Trophoblast cell (in vitro differentiated cells and primary cell): ENCODE measurements around the gene MATR3.

Source experiments
- DNase-seq, 2 donors: peaks; one replicate each; pipeline ENCODE4 v3.0.0-alpha.2; 2016
- H2AFZ ChIP-seq: 2 replicates; pipeline ENCODE4 v1.6.1; 2013; ENCODE audit warnings: low read length, moderate library complexity, mild to moderate bottlenecking; ENCODE audit not compliant: insufficient read depth, poor library complexity
- H2AK5ac ChIP-seq: 2 replicates; pipeline ENCODE4 v1.6.1; 2013; ENCODE audit warnings: mild to moderate bottlenecking, low read length
- H2BK120ac ChIP-seq: 2 replicates; pipeline ENCODE4 v1.6.1; 2013; ENCODE audit warnings: low read length, mild to moderate bottlenecking, moderate library complexity; ENCODE audit not compliant: insufficient read depth, poor library complexity
- H2BK12ac ChIP-seq: 2 replicates; pipeline ENCODE4 v1.6.1; 2013; ENCODE audit warnings: mild to moderate bottlenecking, low read length, moderate library complexity
- H2BK5ac ChIP-seq: 2 replicates; pipeline ENCODE4 v1.6.1; 2013; ENCODE audit warnings: low read length, low read depth, moderate library complexity, mild to moderate bottlenecking; ENCODE audit not compliant: poor library complexity
- H3K14ac ChIP-seq: 2 replicates; pipeline ENCODE4 v1.6.1; 2013; ENCODE audit warnings: mild to moderate bottlenecking, low read length
- H3K18ac ChIP-seq: 2 replicates; pipeline ENCODE4 v1.6.1; 2013; ENCODE audit warnings: mild to moderate bottlenecking, low read length
- H3K23ac ChIP-seq: 2 replicates; pipeline ENCODE4 v1.6.1; 2013; ENCODE audit warnings: low read length
- H3K27ac ChIP-seq: 2 replicates; pipeline ENCODE4 v1.5.1; 2013; ENCODE audit warnings: low read depth, mild to moderate bottlenecking, inconsistent platforms, low read length, moderate library complexity
- H3K27me3 ChIP-seq: 2 replicates; pipeline ENCODE4 v1.6.1; 2013; ENCODE audit warnings: inconsistent platforms, mild to moderate bottlenecking, low read length, moderate library complexity; ENCODE audit not compliant: insufficient read depth
- H3K36me3 ChIP-seq, 2 experiments: 1 replicate in 1 of 2; 2 replicates in 1 of 2; pipeline ENCODE4 v1.6.1; 2013; ENCODE audit warnings: low read length in 2 of 2, mild to moderate bottlenecking in 2 of 2, moderate library complexity in 1 of 2; ENCODE audit not compliant: insufficient read depth in 2 of 2, control insufficient read depth in 1 of 2
- H3K4ac ChIP-seq: 2 replicates; pipeline ENCODE4 v1.6.1; 2013; ENCODE audit warnings: low read depth, mild to moderate bottlenecking, low read length, moderate library complexity
- H3K4me1 ChIP-seq, 2 experiments: 1 replicate in 1 of 2; 2 replicates in 1 of 2; pipeline ENCODE4 v1.6.1; 2013; ENCODE audit warnings: low read length in 2 of 2, mild to moderate bottlenecking in 2 of 2, moderate library complexity in 1 of 2; ENCODE audit not compliant: insufficient read depth in 2 of 2, control insufficient read depth in 1 of 2
- H3K4me2 ChIP-seq: 2 replicates; pipeline ENCODE4 v1.6.1; 2013; ENCODE audit warnings: inconsistent platforms, mild to moderate bottlenecking, low read length, moderate library complexity
- H3K4me3 ChIP-seq: 2 replicates; pipeline ENCODE4 v1.5.1; 2013; ENCODE audit warnings: mild to moderate bottlenecking, low read depth, low read length, inconsistent platforms
- H3K79me1 ChIP-seq: one replicate; pipeline ENCODE4 v1.6.1; 2013; ENCODE audit warnings: low read length
- H3K79me2 ChIP-seq: 2 replicates; pipeline ENCODE4 v1.6.1; 2013; ENCODE audit warnings: low read length, mild to moderate bottlenecking; ENCODE audit not compliant: control insufficient read depth, insufficient read depth, poor library complexity
- H3K9ac ChIP-seq: 2 replicates; pipeline ENCODE4 v1.6.1; 2013; ENCODE audit warnings: mild to moderate bottlenecking, low read length
- H3K9me3 ChIP-seq: 2 replicates; pipeline ENCODE4 v1.6.1; 2013; ENCODE audit warnings: low read depth, mild to moderate bottlenecking, control low read depth, inconsistent platforms, low read length; ENCODE audit not compliant: insufficient read depth
- H4K12ac ChIP-seq: 2 replicates; pipeline ENCODE4 v1.6.1; 2013; ENCODE audit warnings: low read depth, mild to moderate bottlenecking, low read length, moderate library complexity
- H4K8ac ChIP-seq: 2 replicates; pipeline ENCODE4 v1.6.1; 2013; ENCODE audit warnings: low read depth, mild to moderate bottlenecking, low read length, moderate library complexity
- H4K91ac ChIP-seq: one replicate; pipeline ENCODE4 v1.6.1; 2013; ENCODE audit warnings: low read depth, mild to moderate bottlenecking, low read length, moderate library complexity
- WGBS: extraction: QIAGEN DNeasy Blood & Tissue Kit; methylation state at CpG from one replicate; pipeline ENCODE4 v1.1.7; 2013; ENCODE audit warnings: missing lambda C conversion rate; ENCODE audit not compliant: insufficient read length, insufficient coverage; ENCODE audit errors: extremely low coverage; 5-methylcytosine and 5-hydroxymethylcytosine counted together

Gene MATR3

GRCh38 chr5:139256820-139257219 is 36.7 kb upstream of the MATR3 start:
- Histone ChIP-seq H2BK12ac (no peak overlapping the region), H2AK5ac (no peak overlapping the region), H3K9me3 (no peaks in the 10 kb centered on the region), H3K4me2 (no peak overlapping the region), H3K9ac (no peak overlapping the region), H2BK5ac (no peak overlapping the region), H3K36me3 (no peaks in the 10 kb centered on the region), H3K4me3 (no peak overlapping the region), H2AFZ (no peak overlapping the region), H3K79me2 (no peaks in the 10 kb centered on the region), H3K79me1 (no peaks in the 10 kb centered on the region), H4K8ac (no peak overlapping the region), H3K23ac (no peak overlapping the region), H4K91ac (no peak overlapping the region), H3K14ac (no peak overlapping the region), H3K4ac (no peak overlapping the region), H3K4me1 (peaks cover 0 to 2% of the 10 kb centered on the region in 2 experiments), H3K18ac (no peak overlapping the region), H4K12ac (no peak overlapping the region), H3K27ac (no peak overlapping the region), H3K27me3 (no peaks in the 10 kb centered on the region), H2BK120ac (no peak overlapping the region)
- no peak for DNase-seq
- WGBS, result no CpG with 5 or more reads among the region's 5 CpGs

DNA sequence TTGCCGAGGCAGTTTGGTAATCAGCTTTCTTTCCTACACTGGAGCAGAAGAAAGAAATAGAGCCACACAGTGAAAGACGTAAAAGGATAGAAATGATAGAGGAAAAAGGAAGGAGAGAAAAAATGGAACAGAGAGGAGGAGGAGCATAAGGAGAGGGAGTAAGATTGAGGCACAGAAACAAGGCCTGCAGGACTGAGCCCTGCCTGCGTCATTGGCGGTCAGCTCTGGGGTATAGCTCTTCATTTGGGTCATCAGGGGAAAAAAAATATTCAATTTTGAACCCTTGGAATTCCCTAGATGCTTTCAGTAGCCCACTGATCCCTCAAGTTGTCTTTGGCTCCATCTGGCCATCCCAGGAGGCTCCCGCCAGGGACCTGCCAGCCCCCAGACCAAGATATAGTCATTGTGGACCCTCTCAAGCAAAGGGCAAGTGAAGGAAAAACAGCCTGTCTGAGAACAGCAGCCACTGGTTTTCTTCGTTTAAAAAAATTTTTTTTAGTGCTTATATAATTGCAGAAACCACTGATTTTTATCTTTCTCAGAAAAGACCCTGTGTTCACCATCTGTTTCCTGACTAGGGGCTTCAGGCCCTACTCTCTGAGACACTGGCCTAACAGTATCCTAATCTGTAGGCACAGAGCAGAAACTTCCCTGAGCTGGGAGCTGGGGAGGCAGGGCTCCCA is 31.3 kb upstream of the MATR3 start:
- WGBS, result 100% methylated on average over 1 of the region's 6 CpGs
- peaks cover 3% of the 10 kb centered on the region in 2 experiments for H3K4me1 ChIP-seq

DNA sequence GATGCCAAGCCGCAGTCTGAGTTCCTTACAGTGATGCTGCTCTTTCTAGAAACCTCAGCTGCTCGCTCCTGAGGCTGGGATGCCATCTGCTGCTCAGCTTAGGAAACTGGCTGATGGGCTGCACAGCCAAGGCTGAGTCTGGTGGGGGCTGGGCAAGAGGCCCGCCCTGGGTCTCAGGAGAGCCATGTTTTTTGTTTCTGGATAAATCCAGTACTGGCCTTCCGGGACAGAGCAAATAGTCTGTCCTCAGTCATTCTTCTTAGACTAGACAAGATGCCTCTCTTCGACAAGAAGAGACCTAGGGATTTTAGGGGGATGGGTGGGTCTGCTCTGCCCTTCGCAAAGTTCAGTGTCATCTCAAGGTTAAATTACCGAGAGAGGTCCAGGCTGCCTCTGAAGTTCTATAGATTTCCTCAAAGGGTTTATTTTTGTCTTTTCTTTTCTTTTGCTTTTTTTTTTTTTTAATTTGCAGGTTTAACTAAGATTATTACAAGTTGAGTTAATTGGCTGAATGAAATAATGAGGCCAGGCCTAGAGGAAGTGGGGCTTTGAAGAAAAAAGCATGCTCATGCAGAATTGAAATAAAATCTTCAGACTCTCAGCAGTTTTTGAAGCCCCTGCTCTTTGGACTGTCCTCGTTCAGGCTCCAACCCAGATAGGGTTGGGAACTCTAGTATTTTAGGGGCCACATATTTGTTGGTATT is 30.6 kb upstream of the MATR3 start:
- H3K9ac ChIP-seq, result no peak overlapping the region

More for the DNA sequence above, 31.3 kb upstream of the MATR3 start:
- Histone ChIP-seq H3K27me3 (no peaks in the 10 kb centered on the region), H3K14ac (no peak overlapping the region), H3K79me1 (no peaks in the 10 kb centered on the region), H4K8ac (peak overlapping the region; percentile 55), H2BK12ac (peak overlapping the region; percentile 46), H2BK120ac (no peak overlapping the region), H4K91ac (peak overlapping the region; percentile 27), H3K4me2 (no peak overlapping the region), H3K79me2 (no peaks in the 10 kb centered on the region), H3K9ac (no peak overlapping the region), H3K36me3 (no peaks in the 10 kb centered on the region), H2AFZ (no peak overlapping the region), H3K18ac (no peak overlapping the region), H3K9me3 (no peaks in the 10 kb centered on the region), H3K23ac (no peak overlapping the region), H2AK5ac (no peak overlapping the region), H3K4ac (no peak overlapping the region), H4K12ac (no peak overlapping the region), H3K4me3 (no peak overlapping the region), H2BK5ac (no peak overlapping the region), H3K27ac (no peak overlapping the region)
- DNase-seq, result no peak

GRCh38 chr5:139263536-139263935 is 30.0 kb upstream of the MATR3 start:
- Histone ChIP-seq H2BK12ac (peak overlapping the region; percentile 28), H3K27me3 (no peaks in the 10 kb centered on the region), H3K18ac (no peak overlapping the region), H2AFZ (no peak overlapping the region), H3K27ac (no peak overlapping the region), H3K79me2 (no peaks in the 10 kb centered on the region), H3K36me3 (no peaks in the 10 kb centered on the region), H3K4ac (no peak overlapping the region), H3K4me3 (no peak overlapping the region), H4K12ac (no peak overlapping the region), H3K14ac (no peak overlapping the region), H4K91ac (no peak overlapping the region), H2BK5ac (no peak overlapping the region), H2AK5ac (no peak overlapping the region), H4K8ac (no peak overlapping the region), H3K4me2 (no peak overlapping the region), H3K9ac (no peak overlapping the region), H3K4me1 (peaks cover 3% of the 10 kb centered on the region in 2 experiments), H3K79me1 (no peaks in the 10 kb centered on the region), H2BK120ac (no peak overlapping the region), H3K23ac (no peak overlapping the region), H3K9me3 (no peaks in the 10 kb centered on the region)
- WGBS, result no CpG with 5 or more reads among the region's 1 CpG
- no peak for DNase-seq

More for the DNA sequence above, 30.6 kb upstream of the MATR3 start:
- Histone ChIP-seq H3K79me1 (no peaks in the 10 kb centered on the region), H3K4me1 (peaks cover 3% of the 10 kb centered on the region in 2 experiments), H3K9me3 (no peaks in the 10 kb centered on the region), H3K4me2 (no peak overlapping the region), H4K91ac (no peak overlapping the region), H3K14ac (no peak overlapping the region), H3K27ac (no peak overlapping the region), H3K18ac (no peak overlapping the region), H2AFZ (no peak overlapping the region), H2BK12ac (no peak overlapping the region), H2BK120ac (no peak overlapping the region), H2AK5ac (no peak overlapping the region), H2BK5ac (no peak overlapping the region), H3K27me3 (no peaks in the 10 kb centered on the region), H3K23ac (no peak overlapping the region), H3K4ac (no peak overlapping the region), H4K12ac (no peak overlapping the region), H3K79me2 (no peaks in the 10 kb centered on the region), H3K4me3 (no peak overlapping the region), H4K8ac (no peak overlapping the region), H3K36me3 (no peaks in the 10 kb centered on the region)
- peak; percentile 74 to 83 for DNase-seq
- WGBS, result no CpG with 5 or more reads among the region's 8 CpGs
